ENCODE results near the gene PIN4.
A peak's percentile ranks its signal among the peaks of the same experiment; 100 is the strongest.

The PIN4 gene

DNA sequence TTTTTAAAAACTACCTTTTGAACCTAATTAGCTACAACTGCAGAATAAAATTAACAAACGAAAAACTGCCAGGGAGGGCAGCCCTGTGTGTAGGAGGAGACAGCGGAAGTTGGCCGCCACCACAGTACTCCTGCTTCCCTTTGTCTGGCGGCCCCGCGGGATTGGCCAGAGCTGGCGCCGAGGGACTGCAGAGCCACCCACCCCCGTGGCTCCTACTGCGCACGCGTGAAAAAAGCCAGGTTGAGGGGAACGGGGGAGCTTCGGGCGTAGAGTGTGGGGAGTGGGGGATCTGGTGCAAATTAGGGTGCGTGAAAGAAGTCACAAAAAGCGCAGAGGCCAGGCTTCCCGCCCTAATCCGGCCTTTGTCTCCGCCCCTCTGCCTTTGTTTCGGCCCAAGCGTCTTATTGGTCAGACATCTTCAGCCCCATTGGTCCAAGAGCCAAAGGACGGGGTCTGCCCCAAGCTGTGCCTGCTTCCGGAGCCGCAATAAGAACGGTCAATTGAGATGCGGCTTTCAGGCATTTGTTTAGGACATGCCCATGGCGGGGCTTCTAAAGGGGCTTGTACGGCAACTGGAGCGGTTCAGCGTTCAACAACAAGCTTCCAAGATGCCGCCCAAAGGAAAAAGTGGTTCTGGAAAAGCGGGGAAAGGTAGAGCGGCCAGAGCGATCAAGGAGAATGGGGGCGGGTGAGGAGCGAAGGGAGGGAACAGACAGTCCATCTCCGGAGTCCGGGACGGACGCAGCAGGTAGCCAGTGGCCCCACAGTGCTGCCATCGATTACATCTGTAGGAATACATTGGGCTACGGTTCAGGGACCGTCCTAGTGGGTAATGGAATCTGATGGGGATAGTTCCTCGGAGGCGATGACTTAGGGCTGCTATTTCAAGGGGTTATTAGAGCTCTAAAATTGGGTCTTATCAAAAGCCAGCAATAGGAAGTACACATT lies at the start of gene PIN4:
PIN4 (plus strand) TSS at position 580 of the 948 bp plus-strand sequence; CDS start at position 609, 29 bp downstream.
- in situ Hi-C loops (cut with HindIII; ENCODE audit: low sequenced_read_pairs), result no loop called here
- DNase-seq (ENCODE audit: low read depth, low spot score), result peak; percentile 98
- no peak for TF ChIP-seq CTCF (IDR thresholded peaks at IDR 0.05; ENCODE audit: low read depth, low read length)
- peak within 1 kb of the TSS; percentile 91 for H3K4me3 ChIP-seq (ENCODE audit: low read depth, low read length)

- in situ Hi-C loops (cut with HindIII; ENCODE audit: low sequenced_read_pairs), result no loop called here
- DNase-seq (ENCODE audit: low read depth, low spot score), result no peak
- H3K4me3 ChIP-seq (ENCODE audit: low read depth, low read length), result peak overlapping the region; percentile 29
- TF ChIP-seq CTCF (IDR thresholded peaks at IDR 0.05; ENCODE audit: low read depth, low read length), result no peak
Measured at GRCh38 chrX:72132456-72132855, 49.1 kb upstream of the PIN4 start.

- in situ Hi-C loops (cut with HindIII; ENCODE audit: low sequenced_read_pairs), result no loop called here
- no peak for TF ChIP-seq CTCF (IDR thresholded peaks at IDR 0.05; ENCODE audit: low read depth, low read length)
- H3K4me3 ChIP-seq (ENCODE audit: low read depth, low read length), result no peak overlapping the region
- no peak for DNase-seq (ENCODE audit: low read depth, low spot score)
Measured at GRCh38 chrX:72133851-72134546, 47.6 kb upstream of the PIN4 start.

DNA sequence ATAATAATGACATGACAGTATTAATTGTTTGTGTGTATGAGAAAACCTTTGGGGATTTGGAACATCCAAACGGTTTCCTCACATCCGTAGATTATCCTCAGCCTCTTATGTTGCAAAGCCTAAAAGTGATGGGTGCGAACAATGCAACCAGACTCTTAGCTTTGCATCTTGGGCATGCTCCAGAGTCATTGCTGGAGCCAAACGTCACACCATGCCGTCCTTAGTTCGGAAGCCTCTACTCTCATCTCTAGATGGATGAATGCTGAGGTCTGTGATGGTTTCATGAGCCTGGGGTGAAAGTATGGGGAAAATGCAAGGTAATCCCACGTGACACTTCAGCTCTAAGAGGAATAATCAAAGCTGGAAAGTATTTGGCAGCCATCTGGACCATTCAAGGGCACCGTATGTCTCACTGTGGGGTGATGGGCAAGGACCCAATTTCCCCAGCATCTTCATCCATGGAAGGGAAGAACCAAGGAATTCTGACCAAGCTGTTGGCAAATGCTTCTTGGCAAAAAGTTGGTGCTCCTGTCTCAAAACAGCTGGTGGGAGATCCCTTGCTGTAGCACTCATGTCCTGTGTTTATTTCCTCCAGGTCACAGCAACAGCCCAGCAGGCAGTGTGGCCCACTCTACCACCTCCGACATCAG lies 43.6 kb upstream of the PIN4 start:
- no peak for DNase-seq (ENCODE audit: low read depth, low spot score)
- TF ChIP-seq CTCF (IDR thresholded peaks at IDR 0.05; ENCODE audit: low read depth, low read length), result no peak
- no peak overlapping the region for H3K4me3 ChIP-seq (ENCODE audit: low read depth, low read length)
- in situ Hi-C loops (cut with HindIII; ENCODE audit: low sequenced_read_pairs), result no loop called here

- DNase-seq (ENCODE audit: low read depth, low spot score), result no peak
- no peak overlapping the region for H3K4me3 ChIP-seq (ENCODE audit: low read depth, low read length)
- no peak for TF ChIP-seq CTCF (IDR thresholded peaks at IDR 0.05; ENCODE audit: low read depth, low read length)
- in situ Hi-C loops (cut with HindIII; ENCODE audit: low sequenced_read_pairs), result no loop called here
Measured at GRCh38 chrX:72139538-72139937, 42.0 kb upstream of the PIN4 start.

GRCh38 chrX:72141372-72142004 lies 40.1 kb upstream of the PIN4 start:
- no peak for TF ChIP-seq CTCF (IDR thresholded peaks at IDR 0.05; ENCODE audit: low read depth, low read length)
- DNase-seq (ENCODE audit: low read depth, low spot score), result no peak
- in situ Hi-C loops (cut with HindIII; ENCODE audit: low sequenced_read_pairs), result no loop called here
- no peak overlapping the region for H3K4me3 ChIP-seq (ENCODE audit: low read depth, low read length)
